Endothelial cell (in vitro differentiated cells): ENCODE data around the gene CACTIN. TPM values are rescaled to one million over a fixed set of nuclear protein-coding genes. Genes with fewer than 3 reads are reported as not detected.

Experiments used
- DNase-seq: peaks from one replicate; pipeline ENCODE4 v3.0.0; 2021; ENCODE audit warnings: low spot score
- H3K27ac Mint-ChIP-seq: one replicate; pipeline ENCODE4 v1.8.0; 2021; ENCODE audit warnings: mixed read lengths, inconsistent platforms; ENCODE audit not compliant: unreplicated experiment
- H3K27me3 Mint-ChIP-seq: one replicate; pipeline ENCODE4 v1.8.0; 2021; ENCODE audit warnings: mild to moderate bottlenecking, moderate library complexity, mixed read lengths, inconsistent platforms; ENCODE audit not compliant: unreplicated experiment
- H3K36me3 Mint-ChIP-seq: one replicate; pipeline ENCODE4 v1.8.0; 2021; ENCODE audit warnings: mild to moderate bottlenecking, low read depth, mixed read lengths, inconsistent platforms; ENCODE audit not compliant: unreplicated experiment
- H3K4me1 Mint-ChIP-seq: one replicate; pipeline ENCODE4 v1.8.0; 2021; ENCODE audit warnings: mild to moderate bottlenecking, mixed read lengths, inconsistent platforms; ENCODE audit not compliant: unreplicated experiment
- H3K4me3 Mint-ChIP-seq: one replicate; pipeline ENCODE4 v1.8.0; 2021; ENCODE audit warnings: mild to moderate bottlenecking, mixed read lengths, inconsistent platforms; ENCODE audit not compliant: unreplicated experiment
- H3K9me3 Mint-ChIP-seq: one replicate; pipeline ENCODE4 v1.8.0; 2021; ENCODE audit warnings: mixed read lengths, inconsistent platforms; ENCODE audit not compliant: unreplicated experiment
- CTCF ChIP-seq: fragments of 200-600 bp; sonication (generic); IDR thresholded peaks from one replicate; pipeline ENCODE4 v1.5.0; 2021; ENCODE audit warnings: antibody characterized with exemption; ENCODE audit not compliant: unreplicated experiment
- total RNA-seq: library from RNA; stranded (reverse); fragmentation: NEBNext Ultra II Directional; extraction: Animal tissue kit (Norgen Biotek cat#: 25700); gene quantifications from one replicate; pipeline ENCODE4 v1.2.1, GENCODE V29; 2021; ENCODE audit not compliant: unreplicated experiment

Gene CACTIN
- total RNA-seq, 1 donor from 2014 or later, result 31.8 TPM

GRCh38 chr19:3653865-3654513 lies 27.4 kb upstream of the CACTIN start:
- no peaks in the 10 kb centered on the region for H3K4me1 Mint-ChIP-seq
- H3K4me3 Mint-ChIP-seq, result no peak overlapping the region
- no peaks in the 10 kb centered on the region for H3K9me3 Mint-ChIP-seq
- peaks cover 6% of the 10 kb centered on the region for H3K36me3 Mint-ChIP-seq
- H3K27ac Mint-ChIP-seq, result no peak overlapping the region
- peaks cover 6% of the 10 kb centered on the region for H3K27me3 Mint-ChIP-seq
- peak; percentile 33 for DNase-seq
- peak; percentile 30 for TF ChIP-seq CTCF

GRCh38 chr19:3653081-3653795 lies 26.6 kb upstream of the CACTIN start:
- H3K36me3 Mint-ChIP-seq, result peaks cover 6% of the 10 kb centered on the region
- H3K4me1 Mint-ChIP-seq, result no peaks in the 10 kb centered on the region
- H3K4me3 Mint-ChIP-seq, result no peak overlapping the region
- no peak for TF ChIP-seq CTCF
- H3K27me3 Mint-ChIP-seq, result peaks cover 6% of the 10 kb centered on the region
- no peak for DNase-seq
- H3K9me3 Mint-ChIP-seq, result no peaks in the 10 kb centered on the region
- no peak overlapping the region for H3K27ac Mint-ChIP-seq

- Mint-ChIP-seq H3K27ac (no peak overlapping the region), H3K36me3 (peaks cover 4% of the 10 kb centered on the region), H3K9me3 (no peaks in the 10 kb centered on the region), H3K4me3 (no peak overlapping the region), H3K27me3 (peaks cover 6% of the 10 kb centered on the region), H3K4me1 (no peaks in the 10 kb centered on the region)
- TF ChIP-seq CTCF, result no peak
- no peak for DNase-seq
Measured at GRCh38 chr19:3652422-3652821, 25.8 kb upstream of the CACTIN start.

- Mint-ChIP-seq H3K4me1 (no peaks in the 10 kb centered on the region), H3K9me3 (no peaks in the 10 kb centered on the region), H3K4me3 (no peak overlapping the region), H3K27ac (no peak overlapping the region), H3K36me3 (no peaks in the 10 kb centered on the region), H3K27me3 (peaks cover 1% of the 10 kb centered on the region)
- DNase-seq, result no peak
- TF ChIP-seq CTCF, result no peak
Measured at GRCh38 chr19:3651684-3652083, 25.1 kb upstream of the CACTIN start.

- Mint-ChIP-seq H3K9me3 (no peaks in the 10 kb centered on the region), H3K36me3 (no peaks in the 10 kb centered on the region), H3K4me1 (no peaks in the 10 kb centered on the region), H3K4me3 (no peak overlapping the region), H3K27me3 (no peaks in the 10 kb centered on the region), H3K27ac (no peak overlapping the region)
- no peak for DNase-seq
- TF ChIP-seq CTCF, result no peak
Measured at GRCh38 chr19:3649888-3650287, 23.3 kb upstream of the CACTIN start.
